GM12872 (cell line): ENCODE results near the gene AGTPBP1.

ENCODE experiments used
- CTCF ChIP-seq: IDR thresholded peaks from 3 replicates; pipeline ENCODE4 v1.5.1; 2011; ENCODE audit warnings: low read depth, mild to moderate bottlenecking, low read length, moderate library complexity; ENCODE audit not compliant: insufficient read depth

The AGTPBP1 gene

GRCh38 chr9:85543196-85543595, 198.6 kb downstream of the AGTPBP1 start:
- TF ChIP-seq CTCF: no peak

GRCh38 chr9:85541876-85542275, 199.9 kb downstream of the AGTPBP1 start:
- TF ChIP-seq CTCF: no peak

GRCh38 chr9:85536514-85536913, 205.2 kb downstream of the AGTPBP1 start:
- no peak for TF ChIP-seq CTCF

- no peak for TF ChIP-seq CTCF
These were observed 205.7 kb downstream of the AGTPBP1 start for GRCh38 chr9:85536076-85536475.

GRCh38 chr9:85534340-85534739, 207.4 kb downstream of the AGTPBP1 start:
- no peak for TF ChIP-seq CTCF

GRCh38 chr9:85533538-85533937, 208.2 kb downstream of the AGTPBP1 start:
- no peak for TF ChIP-seq CTCF

- no peak for TF ChIP-seq CTCF
These were observed 211.0 kb downstream of the AGTPBP1 start for GRCh38 chr9:85530721-85531120.

- TF ChIP-seq CTCF: no peak
These were observed 213.1 kb downstream of the AGTPBP1 start for GRCh38 chr9:85528607-85529006.
